NT2/D1 (cell line): Measurements from ENCODE around the gene NR2C2AP.

Source experiments
- SUZ12 ChIP-seq: IDR thresholded peaks from 2 replicates; pipeline ENCODE4 v1.6.1; 2011; ENCODE audit not compliant: insufficient read length, insufficient read depth; ENCODE audit errors: extremely low read depth
- ZNF274 ChIP-seq: IDR thresholded peaks from 2 replicates; pipeline ENCODE4 v1.6.1; 2011; ENCODE audit warnings: mild to moderate bottlenecking, low read depth, low read length

GRCh38 chr19:19162495-19162894 is 40.7 kb downstream of the NR2C2AP start:
- TF ChIP-seq SUZ12: no peak
- no peak for TF ChIP-seq ZNF274
